Cerebellar cortex (tissue), 1 donor: ENCODE results near the gene OTOP1.
"Not testable (repeated sequence)": the region's sequence is repeated elsewhere in the genome, so short reads cannot be mapped to it uniquely, and the experiment has no call there.

Source experiments
- DNase-seq: peaks from one replicate; pipeline ENCODE4 v3.0.0-alpha.2; 2015; ENCODE audit warnings: low spot score

The OTOP1 gene

DNA sequence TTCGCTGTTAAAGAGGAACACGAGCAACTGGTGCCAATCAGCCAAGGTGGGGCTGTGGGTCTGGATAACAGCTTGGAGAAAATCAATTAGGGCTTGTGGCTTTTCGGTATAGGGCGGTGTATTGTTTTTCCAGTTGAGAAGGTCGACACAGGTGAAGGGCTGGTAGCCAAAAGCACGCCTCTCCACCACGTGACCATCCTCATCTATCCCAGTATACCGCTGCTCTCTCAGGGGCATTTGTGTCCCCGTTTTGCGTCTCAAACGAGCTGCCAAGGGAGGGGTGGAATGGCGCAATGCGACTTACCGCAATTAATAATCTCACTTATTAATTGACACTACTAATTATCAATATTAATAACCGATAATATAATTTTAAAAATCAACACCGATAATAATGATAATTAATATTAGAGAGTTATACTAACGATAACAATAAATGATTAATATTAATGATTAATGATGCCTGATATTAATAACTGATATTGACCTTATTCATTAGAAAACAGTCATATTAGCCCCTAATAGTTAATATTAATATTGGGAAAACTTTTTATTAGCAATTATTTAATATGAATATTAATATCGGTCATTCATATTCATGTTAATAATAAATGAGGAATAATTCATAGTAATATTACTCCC, 62.1 kb downstream of the OTOP1 start:
- not testable (repeated sequence) for DNase-seq

DNA sequence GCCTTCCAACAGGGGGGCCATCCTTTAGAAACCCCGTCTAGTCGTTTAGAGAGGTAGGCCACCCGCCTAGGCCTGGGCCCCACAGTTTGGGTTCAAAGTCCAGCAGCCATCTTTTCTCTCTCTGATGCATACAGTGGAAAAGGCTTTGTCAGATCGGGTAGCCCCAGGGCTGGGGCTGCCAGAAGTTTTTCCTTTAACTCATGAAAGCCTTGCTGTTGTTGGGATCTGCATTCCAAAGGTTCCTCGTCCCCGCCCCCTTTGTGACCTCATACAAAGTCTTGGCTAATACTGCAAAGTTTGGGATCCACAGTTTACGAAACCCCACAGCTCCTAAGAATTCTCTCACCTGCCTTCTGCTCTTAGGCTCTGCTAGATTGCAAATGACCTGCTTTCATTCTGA, 64.5 kb downstream of the OTOP1 start:
- not testable (repeated sequence) for DNase-seq

DNA sequence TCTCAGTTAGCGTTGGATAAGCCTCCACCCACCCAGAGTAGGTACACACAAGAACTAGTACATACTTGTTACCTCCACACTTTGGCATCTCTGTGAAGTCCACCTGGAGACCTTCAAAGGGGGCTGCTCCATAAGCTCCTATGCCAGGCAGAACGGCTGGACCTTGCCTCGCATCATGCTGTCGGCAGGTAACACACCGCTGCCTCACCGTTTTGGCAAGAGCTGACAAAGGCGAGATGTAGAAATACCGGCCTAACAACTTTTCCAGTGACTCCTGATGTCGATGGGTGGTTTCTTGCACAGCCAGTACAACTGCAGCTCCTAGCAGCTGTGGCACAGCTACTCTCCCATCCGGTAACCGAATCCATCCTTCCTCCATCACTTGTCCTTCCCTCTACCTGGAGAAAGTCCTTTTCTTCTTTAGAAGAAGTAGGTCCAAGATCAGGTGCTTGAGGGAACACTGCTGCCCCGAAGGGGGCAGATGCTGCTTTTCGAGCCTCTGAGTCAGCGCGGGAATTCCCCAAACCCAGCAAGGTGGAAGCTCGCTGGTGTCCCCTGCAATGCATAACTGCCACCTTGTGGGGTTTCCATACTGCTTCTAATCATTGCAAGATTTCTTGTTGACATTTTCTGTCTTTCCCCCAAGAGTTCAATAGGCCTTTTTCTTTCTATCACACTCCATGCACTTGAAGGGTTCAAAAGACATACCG, 65.6 kb downstream of the OTOP1 start:
- not testable (repeated sequence) for DNase-seq

DNA sequence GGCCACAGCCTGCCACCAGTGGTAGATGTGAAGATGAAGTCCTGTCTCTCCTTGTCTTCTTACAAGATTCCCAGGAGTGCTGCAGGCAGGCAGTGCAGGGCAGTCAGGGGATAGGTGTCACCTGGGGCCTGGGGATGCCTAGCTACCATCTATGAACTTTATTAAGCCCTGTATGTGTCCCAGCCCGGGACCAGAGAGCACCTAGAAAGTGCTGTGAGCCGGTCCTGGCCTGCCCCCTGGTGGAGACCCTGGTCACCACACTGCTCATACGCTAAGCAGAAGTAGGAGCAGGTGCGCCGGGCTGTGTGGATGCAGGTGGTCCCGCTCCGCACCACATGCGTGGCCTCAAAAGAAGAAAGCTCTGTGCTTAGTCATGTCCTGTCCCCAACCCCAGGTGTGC, 81.1 kb downstream of the OTOP1 start:
- DNase-seq = peak; percentile 6

DNA sequence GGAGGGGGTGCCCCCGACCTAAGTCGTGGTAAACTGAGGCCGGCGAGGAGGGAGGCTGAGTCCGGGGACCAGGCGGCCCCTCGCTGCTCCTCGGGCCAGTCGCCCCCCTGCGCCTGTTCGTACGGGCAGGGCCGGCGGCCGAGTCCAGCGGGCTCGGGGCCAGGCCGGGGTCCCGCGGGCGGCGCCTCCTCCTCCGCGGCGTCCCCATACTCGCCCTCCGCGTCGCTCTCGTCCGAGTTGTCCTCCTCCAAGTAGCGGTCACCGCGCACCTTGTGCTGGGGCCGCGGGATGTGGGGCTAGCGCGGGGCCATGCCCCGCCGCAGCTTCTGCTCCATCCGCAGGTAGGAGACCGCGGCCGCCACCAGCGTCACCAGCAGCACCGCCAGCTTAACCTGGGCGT, 83.4 kb downstream of the OTOP1 start:
- DNase-seq = not testable (repeated sequence)

DNA sequence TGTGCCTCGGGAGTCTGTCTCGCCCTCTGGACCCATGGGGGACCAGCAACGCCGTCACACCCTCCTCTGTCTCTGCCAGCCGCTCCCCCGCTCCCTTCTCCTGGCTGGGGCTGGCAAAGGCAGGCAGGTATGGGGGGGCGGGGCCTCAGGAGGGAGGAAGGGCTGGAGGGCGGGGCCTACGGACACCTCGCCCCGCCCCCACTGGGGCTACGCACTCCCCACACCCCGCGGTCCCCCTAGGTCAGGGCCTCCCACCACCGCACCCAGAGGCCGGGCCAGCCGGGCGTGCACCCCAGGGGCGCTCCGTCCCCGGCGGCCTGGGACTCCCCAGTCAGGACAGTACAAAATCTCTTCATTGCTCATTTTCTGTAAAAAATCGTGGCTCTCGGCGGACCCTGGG, 84.0 kb downstream of the OTOP1 start:
- DNase-seq = not testable (repeated sequence)

DNA sequence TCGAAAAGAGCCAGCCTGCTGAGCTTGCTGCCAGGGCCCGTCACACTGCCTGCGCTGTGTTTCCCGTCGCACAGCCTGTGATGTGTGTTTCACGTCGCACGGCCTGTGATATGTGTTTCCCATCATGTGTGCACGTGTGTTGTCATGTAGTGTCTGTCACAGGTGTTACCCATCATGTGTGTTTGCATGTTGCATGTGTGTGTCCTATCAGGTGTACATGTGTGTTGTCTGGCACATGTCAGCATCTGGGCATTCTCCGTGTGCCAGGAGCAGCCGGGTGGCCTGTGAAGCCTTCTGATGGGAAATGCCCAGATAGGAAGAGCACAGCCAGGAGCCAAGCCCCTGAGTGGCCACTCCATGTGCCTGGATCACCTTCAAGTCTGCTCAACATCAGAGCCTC, 85.5 kb downstream of the OTOP1 start:
- not testable (repeated sequence) for DNase-seq
